Embryonic facial prominence (tissue), 1 donor: Measurements from ENCODE around the gene MAP2K5.
"Not testable (repeated sequence)": the region's sequence is repeated elsewhere in the genome, so short reads cannot be mapped to it uniquely, and the experiment has no call there.

Experiments
- DNase-seq: peaks from one replicate; pipeline ENCODE4 v3.0.0-alpha.2; 2016; ENCODE audit errors: extremely low spot score

The MAP2K5 gene

GRCh38 chr15:67672834-67673233 is 130.3 kb downstream of the MAP2K5 start:
- not testable (repeated sequence) for DNase-seq

GRCh38 chr15:67674983-67675382 is 132.5 kb downstream of the MAP2K5 start:
- no peak for DNase-seq

GRCh38 chr15:67678089-67678488 is 135.6 kb downstream of the MAP2K5 start:
- DNase-seq = no peak

GRCh38 chr15:67678993-67679392 is 136.5 kb downstream of the MAP2K5 start:
- no peak for DNase-seq

GRCh38 chr15:67680641-67681040 is 138.1 kb downstream of the MAP2K5 start:
- no peak for DNase-seq

- DNase-seq = no peak
These were observed 142.6 kb downstream of the MAP2K5 start for GRCh38 chr15:67685008-67685599.

GRCh38 chr15:67685716-67686115 is 143.2 kb downstream of the MAP2K5 start:
- no peak for DNase-seq

GRCh38 chr15:67690936-67691335 is 148.4 kb downstream of the MAP2K5 start:
- no peak for DNase-seq

- no peak for DNase-seq
These were observed 148.9 kb downstream of the MAP2K5 start for GRCh38 chr15:67691450-67691849.

GRCh38 chr15:67692573-67692972 is 150.1 kb downstream of the MAP2K5 start:
- no peak for DNase-seq

GRCh38 chr15:67696087-67696486 is 153.6 kb downstream of the MAP2K5 start:
- no peak for DNase-seq

GRCh38 chr15:67700023-67700422 is 157.5 kb downstream of the MAP2K5 start:
- DNase-seq = no peak

- DNase-seq = no peak
These were observed 159.2 kb downstream of the MAP2K5 start for GRCh38 chr15:67701669-67702068.

GRCh38 chr15:67707520-67708283 is 165.2 kb downstream of the MAP2K5 start:
- no peak for DNase-seq

GRCh38 chr15:67708500-67708899 is 166.0 kb downstream of the MAP2K5 start:
- no peak for DNase-seq

GRCh38 chr15:67715170-67715569 is 172.7 kb downstream of the MAP2K5 start:
- no peak for DNase-seq

- no peak for DNase-seq
These were observed 173.7 kb downstream of the MAP2K5 start for GRCh38 chr15:67716171-67716570.

GRCh38 chr15:67717776-67718175 is 175.3 kb downstream of the MAP2K5 start:
- no peak for DNase-seq

- DNase-seq = no peak
These were observed 176.9 kb downstream of the MAP2K5 start for GRCh38 chr15:67719330-67719959.

GRCh38 chr15:67720556-67721175 is 178.2 kb downstream of the MAP2K5 start:
- DNase-seq = no peak

GRCh38 chr15:67722030-67722817 is 179.7 kb downstream of the MAP2K5 start:
- DNase-seq = no peak
